Smooth muscle cell of the coronary artery (primary cell): Measurements from ENCODE around the gene CD177. TPM values are rescaled to one million over a fixed set of nuclear protein-coding genes. Genes with fewer than 3 reads are reported as not detected.

ENCODE experiments used
- total RNA-seq: library from RNA; depleted of rRNA; stranded (reverse); fragments of >200 nt; gene quantifications from 2 replicates; pipeline ENCODE4 v1.2.3, GENCODE V29; 2014; ENCODE audit warnings: low replicate concordance

Gene CD177
- total RNA-seq = 0.12 TPM in 1 of 2 replicates, not detected in the other

GRCh38 chr19:43353606-43354304 lies at the start of gene CD177:
Gene CD177 (plus strand): TSS chr19:43353686. CDS start chr19:43353715, 29 bp downstream.

Other genes starting within 250 kb of the CD177 start
- gene PSG5, start 167.2 kb upstream of the CD177 start, total RNA-seq = 0.75 and 2.7 TPM in 2 replicates
- 0.23 and 5.3 TPM in 2 replicates for gene PSG4, start 148.0 kb upstream of the CD177 start, total RNA-seq
- gene PSG9, start 84.2 kb upstream of the CD177 start, total RNA-seq = not detected in 2 replicates
- gene TEX101, start 61.2 kb downstream of the CD177 start, total RNA-seq = not detected in 2 replicates
- gene LYPD3, start 111.9 kb downstream of the CD177 start, total RNA-seq = 0.08 TPM in 1 of 2 replicates, not detected in the other
- gene PHLDB3, start 151.1 kb downstream of the CD177 start, total RNA-seq = 14.2 and 33.9 TPM in 2 replicates
- 115 and 156 TPM in 2 replicates for gene ETHE1, start 173.5 kb downstream of the CD177 start, total RNA-seq
- 0.08 and 0.12 TPM in 2 replicates for gene ZNF575, start 179.5 kb downstream of the CD177 start, total RNA-seq
- gene XRCC1, start 221.8 kb downstream of the CD177 start, total RNA-seq = 11.2 and 18.5 TPM in 2 replicates
- 0.83 and 6.4 TPM in 2 replicates for gene PINLYP, start 222.1 kb downstream of the CD177 start, total RNA-seq
- 17.1 and 22.7 TPM in 2 replicates for gene IRGQ, start 242.4 kb downstream of the CD177 start, total RNA-seq
- 8.0 and 11.8 TPM in 2 replicates for gene ZNF576, start 242.9 kb downstream of the CD177 start, total RNA-seq